IMR-90 (cell line): ENCODE data around the gene MAPKAP1.
"Not testable (repeated sequence)": the region's sequence is repeated elsewhere in the genome, so short reads cannot be mapped to it uniquely, and the experiment has no call there.

Source experiments
- BHLHE40 ChIP-seq: fragments of 150-350 bp; IDR thresholded peaks from 2 replicates; pipeline ENCODE4 v1.6.1; 2016; ENCODE audit warnings: mild to moderate bottlenecking, low read depth, low read length
- CTCF ChIP-seq: conservative IDR thresholded peaks from 2 replicates; pipeline ENCODE4 v1.5.1; 2012; ENCODE audit warnings: mild to moderate bottlenecking, low read depth, low read length, improper control_type of control experiment
- ELK1 ChIP-seq: fragments of 150-350 bp; IDR thresholded peaks from 2 replicates; pipeline ENCODE4 v1.6.1; 2016; ENCODE audit warnings: low read depth, mild to moderate bottlenecking, low read length, moderate library complexity, borderline replicate concordance
- MAZ ChIP-seq: IDR thresholded peaks from 2 replicates; pipeline ENCODE4 v1.6.1; 2012; ENCODE audit warnings: low read depth, mild to moderate bottlenecking, low read length, improper control_type of control experiment, moderate library complexity, borderline replicate concordance
- MXI1 ChIP-seq: IDR thresholded peaks from 2 replicates; pipeline ENCODE4 v1.6.1; 2012; ENCODE audit warnings: low read depth, mild to moderate bottlenecking, low read length, moderate library complexity, borderline replicate concordance
- NFE2L2 ChIP-seq: fragments of 150-350 bp; IDR thresholded peaks from 2 replicates; pipeline ENCODE4 v1.6.1; 2016; ENCODE audit warnings: low read depth, mild to moderate bottlenecking, low read length
- POLR2A ChIP-seq: IDR thresholded peaks from 2 replicates; pipeline ENCODE4 v1.6.1; 2012; ENCODE audit warnings: mild to moderate bottlenecking, low read depth, low read length
- RAD21 ChIP-seq: IDR thresholded peaks from 2 replicates; pipeline ENCODE4 v1.6.1; 2012; ENCODE audit warnings: low read length, improper control_type of control experiment
- RCOR1 ChIP-seq: IDR thresholded peaks from 2 replicates; pipeline ENCODE4 v1.6.1; 2012; ENCODE audit warnings: mild to moderate bottlenecking, low read length, improper control_type of control experiment; ENCODE audit not compliant: insufficient replicate concordance
- RFX5 ChIP-seq: IDR thresholded peaks from 2 replicates; pipeline ENCODE4 v1.8.0; 2012; ENCODE audit warnings: low read depth, mild to moderate bottlenecking, low read length, moderate library complexity

GRCh38 chr9:125693492-125693891, 13.5 kb downstream of the MAPKAP1 start:
- TF ChIP-seq POLR2A, CTCF, ELK1, RAD21, MXI1, RFX5, BHLHE40, MAZ, RCOR1, NFE2L2: not testable (repeated sequence)
